ENCODE results near the gene SLC25A11. TPM values are rescaled to one million over a fixed set of nuclear protein-coding genes. Genes with fewer than 3 reads are reported as not detected.

SLC25A11 gene
- total RNA-seq, 1 experiment from 2014 or later = 65.9 TPM

DNA sequence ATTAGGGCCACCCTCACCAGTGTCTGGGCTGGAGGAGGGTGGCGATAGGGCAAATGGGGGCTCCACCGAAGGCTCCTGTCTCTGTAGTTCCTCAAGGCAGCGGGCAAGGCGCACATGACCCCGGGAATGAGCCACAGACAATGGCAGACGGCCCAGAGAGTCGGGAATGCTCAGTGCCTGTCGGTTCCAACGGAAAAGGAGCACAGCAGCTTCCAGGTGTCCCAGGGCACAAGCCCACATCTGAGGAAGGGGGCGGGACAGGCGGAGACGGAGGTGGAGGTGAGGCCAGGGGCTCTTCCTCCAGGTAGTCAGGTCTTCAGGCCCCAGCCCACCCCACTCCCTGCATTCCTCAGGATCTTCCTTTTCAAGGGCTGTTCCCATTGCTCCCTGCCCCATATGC lies 32.9 kb upstream of the SLC25A11 start:
- TF ChIP-seq, protein P1, sequence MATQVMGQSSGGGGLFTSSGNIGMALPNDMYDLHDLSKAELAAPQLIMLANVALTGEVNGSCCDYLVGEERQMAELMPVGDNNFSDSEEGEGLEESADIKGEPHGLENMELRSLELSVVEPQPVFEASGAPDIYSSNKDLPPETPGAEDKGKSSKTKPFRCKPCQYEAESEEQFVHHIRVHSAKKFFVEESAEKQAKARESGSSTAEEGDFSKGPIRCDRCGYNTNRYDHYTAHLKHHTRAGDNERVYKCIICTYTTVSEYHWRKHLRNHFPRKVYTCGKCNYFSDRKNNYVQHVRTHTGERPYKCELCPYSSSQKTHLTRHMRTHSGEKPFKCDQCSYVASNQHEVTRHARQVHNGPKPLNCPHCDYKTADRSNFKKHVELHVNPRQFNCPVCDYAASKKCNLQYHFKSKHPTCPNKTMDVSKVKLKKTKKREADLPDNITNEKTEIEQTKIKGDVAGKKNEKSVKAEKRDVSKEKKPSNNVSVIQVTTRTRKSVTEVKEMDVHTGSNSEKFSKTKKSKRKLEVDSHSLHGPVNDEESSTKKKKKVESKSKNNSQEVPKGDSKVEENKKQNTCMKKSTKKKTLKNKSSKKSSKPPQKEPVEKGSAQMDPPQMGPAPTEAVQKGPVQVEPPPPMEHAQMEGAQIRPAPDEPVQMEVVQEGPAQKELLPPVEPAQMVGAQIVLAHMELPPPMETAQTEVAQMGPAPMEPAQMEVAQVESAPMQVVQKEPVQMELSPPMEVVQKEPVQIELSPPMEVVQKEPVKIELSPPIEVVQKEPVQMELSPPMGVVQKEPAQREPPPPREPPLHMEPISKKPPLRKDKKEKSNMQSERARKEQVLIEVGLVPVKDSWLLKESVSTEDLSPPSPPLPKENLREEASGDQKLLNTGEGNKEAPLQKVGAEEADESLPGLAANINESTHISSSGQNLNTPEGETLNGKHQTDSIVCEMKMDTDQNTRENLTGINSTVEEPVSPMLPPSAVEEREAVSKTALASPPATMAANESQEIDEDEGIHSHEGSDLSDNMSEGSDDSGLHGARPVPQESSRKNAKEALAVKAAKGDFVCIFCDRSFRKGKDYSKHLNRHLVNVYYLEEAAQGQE (IDR thresholded peaks at IDR 0.05; ENCODE audit: insufficient read depth in 1 of 2, low read depth in 2 of 2, low read length in 1 of 2) = no peak
- no peak for TF ChIP-seq TCF7L2 (IDR thresholded peaks at IDR 0.05; ENCODE audit: low read depth, low read length)
- no peak for TF ChIP-seq POLR2AphosphoS5 (IDR thresholded peaks at IDR 0.05; ENCODE audit: low read depth, low read length)
- H3K4me1 ChIP-seq (ENCODE audit: control insufficient read depth, insufficient read depth, low read length) = peaks cover 11% of the 10 kb centered on the region
- H3K4me3 ChIP-seq (ENCODE audit: low read depth in 2 of 2, low read length in 2 of 2) = no peak overlapping the region
- no peaks in the 10 kb centered on the region for H3K27me3 ChIP-seq (ENCODE audit: control insufficient read depth, insufficient read depth, low read length)
- intact Hi-C loops (cut with micrococcal nuclease; ENCODE audit: unreplicated experiment) = no loop called here
- ChIA-PET CTCF (no interaction called here), POLR2A (no interaction called here)
- no peaks in the 10 kb centered on the region for H3K9me3 ChIP-seq (ENCODE audit: control insufficient read depth, insufficient read depth, low read depth, low read length)
- in situ Hi-C loops (cut with HindIII; ENCODE audit: low pct_unique_long_range_greater_than_20kb, low sequenced_read_pairs) = no loop called here
- no peak overlapping the region for H3K27ac ChIP-seq (ENCODE audit: low read length)
- no peak for ATAC-seq
- DNase-seq (ENCODE audit: low read depth, low spot score) = no peak
- no TSS peak for BruUV-seq (replicated peaks)
- no peaks in the 10 kb centered on the region for H3K36me3 ChIP-seq (ENCODE audit: control insufficient read depth, insufficient read depth, low read length)

GRCh38 chr17:4972322-4972721 lies 32.5 kb upstream of the SLC25A11 start:
- Histone ChIP-seq H3K4me3 (ENCODE audit: low read depth in 2 of 2, low read length in 2 of 2) (no peak overlapping the region), H3K27me3 (ENCODE audit: control insufficient read depth, insufficient read depth, low read length) (no peaks in the 10 kb centered on the region), H3K9me3 (ENCODE audit: control insufficient read depth, insufficient read depth, low read depth, low read length) (no peaks in the 10 kb centered on the region), H3K4me1 (ENCODE audit: control insufficient read depth, insufficient read depth, low read length) (peaks cover 11% of the 10 kb centered on the region), H3K36me3 (ENCODE audit: control insufficient read depth, insufficient read depth, low read length) (no peaks in the 10 kb centered on the region), H3K27ac (ENCODE audit: low read length) (no peak overlapping the region)
- in situ Hi-C loops (cut with HindIII; ENCODE audit: low pct_unique_long_range_greater_than_20kb, low sequenced_read_pairs) (no loop called here), intact Hi-C loops (cut with micrococcal nuclease; ENCODE audit: unreplicated experiment) (no loop called here)
- BruUV-seq (replicated peaks) = no TSS peak
- ATAC-seq (no peak), DNase-seq (ENCODE audit: low read depth, low spot score) (no peak)
- CTCF ChIA-PET = no interaction called here
- POLR2A ChIA-PET = interaction anchor here (0.7 kb wide), 1 partner anchor 201 kb away, joined by 3 read pairs; no protein-coding TSS in a partner anchor
- no peak for TF ChIP-seq CTCF (IDR thresholded peaks at IDR 0.05)
- TF ChIP-seq TCF7L2 (IDR thresholded peaks at IDR 0.05; ENCODE audit: low read depth, low read length) = no peak

DNA sequence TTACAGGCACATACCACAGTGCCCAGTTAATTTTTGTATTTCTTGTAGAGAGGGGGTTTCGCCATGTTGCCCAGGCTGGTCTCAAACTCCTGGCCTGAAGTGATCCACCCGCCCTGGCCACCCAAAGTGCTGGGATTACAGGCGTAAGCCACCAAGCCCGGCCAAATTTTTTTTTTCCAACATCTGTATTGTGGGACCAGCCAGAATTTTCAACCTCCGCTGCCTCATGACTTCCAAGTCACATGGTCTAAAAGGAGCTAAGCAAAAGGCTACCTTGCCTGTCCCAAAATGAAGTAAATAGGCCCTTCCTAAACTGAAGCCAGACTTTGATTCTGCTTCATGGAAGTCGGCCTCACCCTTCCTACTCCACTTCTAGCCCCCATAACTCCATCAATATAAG lies 32.0 kb upstream of the SLC25A11 start:
- ATAC-seq (no peak), DNase-seq (ENCODE audit: low read depth, low spot score) (no peak)
- H3K9me3 ChIP-seq (ENCODE audit: control insufficient read depth, insufficient read depth, low read depth, low read length) = no peaks in the 10 kb centered on the region
- POLR2A ChIA-PET = interaction anchor here (0.7 kb wide), 1 partner anchor 200 kb away, joined by 3 read pairs; no protein-coding TSS in a partner anchor
- no peak overlapping the region for H3K27ac ChIP-seq (ENCODE audit: low read length)
- no peaks in the 10 kb centered on the region for H3K27me3 ChIP-seq (ENCODE audit: control insufficient read depth, insufficient read depth, low read length)
- TF ChIP-seq POLR2AphosphoS5 (IDR thresholded peaks at IDR 0.05; ENCODE audit: low read depth, low read length) = no peak
- no peaks in the 10 kb centered on the region for H3K36me3 ChIP-seq (ENCODE audit: control insufficient read depth, insufficient read depth, low read length)
- CTCF ChIA-PET = no interaction called here
- no TSS peak for BruUV-seq (replicated peaks)
- peaks cover 11% of the 10 kb centered on the region for H3K4me1 ChIP-seq (ENCODE audit: control insufficient read depth, insufficient read depth, low read length)
- intact Hi-C loops (cut with micrococcal nuclease; ENCODE audit: unreplicated experiment) (no loop called here), in situ Hi-C loops (cut with HindIII; ENCODE audit: low pct_unique_long_range_greater_than_20kb, low sequenced_read_pairs) (no loop called here)
- no peak overlapping the region for H3K4me3 ChIP-seq (ENCODE audit: low read depth in 2 of 2, low read length in 2 of 2)
